Spinal cord (tissue), 10 donors: ENCODE results near the gene SETD7. TPM values are rescaled to one million over a fixed set of nuclear protein-coding genes. Genes with fewer than 3 reads are reported as not detected.

ENCODE experiments used
- DNase-seq, 6 donors: peaks; one replicate each; pipeline versions ENCODE4 v3.0.0 to v3.0.0-alpha.2; 2013 to 2015; ENCODE audit warnings: low spot score in 6 of 6, low read depth in 4 of 6
- H3K27ac ChIP-seq: one replicate; pipeline ENCODE4 v1.5.1; 2013; ENCODE audit warnings: low read depth, low read length, control low read depth
- H3K27me3 ChIP-seq: one replicate; pipeline ENCODE4 v1.6.1; 2013; ENCODE audit warnings: low read length; ENCODE audit not compliant: control insufficient read depth, insufficient read depth
- H3K36me3 ChIP-seq: one replicate; pipeline ENCODE4 v1.6.1; 2013; ENCODE audit warnings: low read length; ENCODE audit not compliant: control insufficient read depth, insufficient read depth
- H3K4me1 ChIP-seq: one replicate; pipeline ENCODE4 v1.6.1; 2013; ENCODE audit warnings: low read length; ENCODE audit not compliant: control insufficient read depth, insufficient read depth
- H3K4me3 ChIP-seq: one replicate; pipeline ENCODE4 v1.5.1; 2013; ENCODE audit warnings: low read depth, low read length, control low read depth
- H3K9me3 ChIP-seq: one replicate; pipeline ENCODE4 v1.6.1; 2013; ENCODE audit warnings: low read length; ENCODE audit not compliant: control insufficient read depth, insufficient read depth
- WGBS: methylation state at CpG from one replicate; pipeline ENCODE4 v1.1.5; 2013; ENCODE audit warnings: missing lambda C conversion rate; ENCODE audit not compliant: insufficient coverage; 5-methylcytosine and 5-hydroxymethylcytosine counted together
- long read RNA-seq, 4 donors: transcript quantifications; one replicate each; lab custom pipeline, GENCODE V29; 2026
- polyA plus RNA-seq, 2 donors: library from polyadenylated mRNA; unstranded; fragments of 120-200 nt; gene quantifications; one replicate each; pipeline ENCODE4 v1.2.1, GENCODE V29; 2013; ENCODE audit not compliant: insufficient read length in 2 of 2
- total RNA-seq, 2 donors: library from RNA; depleted of rRNA in 1 of 2; stranded (reverse); fragments of 120-200 nt in 1 of 2; fragments of >200 nt in 1 of 2; gene quantifications; one replicate each; pipeline versions ENCODE4 v1.2.3 to v1.2.4, GENCODE V29; 2013 to 2014
- donor health status: healthy.

SETD7 gene
- total RNA-seq (10 to 100 TPM; 33.6 to 41.0 TPM), polyA plus RNA-seq (10 to 100 TPM; 13.2 to 15.7 TPM)
- long read RNA-seq, donor 1, full-length matches to known transcripts, result 4 of 4 reads
- long read RNA-seq, donor 1, partial matches to known transcripts, result 0 of 4 reads
- long read RNA-seq, donor 1, other reads (novel, unspliced or antisense), result 0 of 4 reads
- long read RNA-seq, donor 2, full-length matches to known transcripts, result 3 of 3 reads
- long read RNA-seq, donor 2, partial matches to known transcripts, result 0 of 3 reads
- long read RNA-seq, donor 2, other reads (novel, unspliced or antisense), result 0 of 3 reads
- long read RNA-seq, donor 3, full-length matches to known transcripts, result 2 of 2 reads
- long read RNA-seq, donor 3, partial matches to known transcripts, result 0 of 2 reads
- long read RNA-seq, donor 3, other reads (novel, unspliced or antisense), result 0 of 2 reads
- long read RNA-seq, donor 4, full-length matches to known transcripts, result 6 of 6 reads
- long read RNA-seq, donor 4, partial matches to known transcripts, result 0 of 6 reads
- long read RNA-seq, donor 4, other reads (novel, unspliced or antisense), result 0 of 6 reads

- Histone ChIP-seq H3K27ac (peak within 1 kb of the TSS; percentile 93), H3K9me3 (no peaks in the 10 kb centered on the region), H3K27me3 (peaks cover 27% of the 10 kb centered on the region), H3K36me3 (no peaks in the 10 kb centered on the region), H3K4me3 (peak within 1 kb of the TSS; percentile 94), H3K4me1 (peaks cover 17% of the 10 kb centered on the region)
- under 1% methylated on average over 54 of the region's 61 CpGs for WGBS
- peak in 5 of 6 donors; percentile 44 to 92 (median 66) for DNase-seq
Measured at GRCh38 chr4:139556071-139556723, at the start of gene SETD7. TSS of gene SETD7 (minus strand) at chr4:139556219. CDS start at chr4:139556137, 82 bp downstream.

GRCh38 chr4:139605516-139605915 lies 49.5 kb upstream of the SETD7 start:
- H3K4me1 ChIP-seq, result no peaks in the 10 kb centered on the region
- H3K4me3 ChIP-seq, result no peak overlapping the region
- no peak overlapping the region for H3K27ac ChIP-seq
- WGBS, result 93% methylated on average over 3 of the region's 3 CpGs
- H3K27me3 ChIP-seq, result no peaks in the 10 kb centered on the region
- DNase-seq, result no peak
- no peaks in the 10 kb centered on the region for H3K9me3 ChIP-seq
- no peaks in the 10 kb centered on the region for H3K36me3 ChIP-seq

- no peak overlapping the region for H3K27ac ChIP-seq
- H3K36me3 ChIP-seq, result no peaks in the 10 kb centered on the region
- WGBS, result 58% methylated on average over 2 of the region's 3 CpGs
- H3K27me3 ChIP-seq, result no peaks in the 10 kb centered on the region
- no peaks in the 10 kb centered on the region for H3K4me1 ChIP-seq
- H3K4me3 ChIP-seq, result no peak overlapping the region
- DNase-seq, result peak in 5 of 6 donors; percentile 45 to 87 (median 50)
- H3K9me3 ChIP-seq, result no peaks in the 10 kb centered on the region
Measured at GRCh38 chr4:139603576-139604410, 47.8 kb upstream of the SETD7 start.

- H3K36me3 ChIP-seq, result no peaks in the 10 kb centered on the region
- 53% methylated on average over 4 of the region's 6 CpGs for whole genome bisulfite sequencing
- no peaks in the 10 kb centered on the region for H3K4me1 ChIP-seq
- no peaks in the 10 kb centered on the region for H3K9me3 ChIP-seq
- H3K27ac ChIP-seq, result no peak overlapping the region
- no peaks in the 10 kb centered on the region for H3K27me3 ChIP-seq
- no peak overlapping the region for H3K4me3 ChIP-seq
- DNase-seq, result peak in 2 of 6 donors; percentile 36 to 75
Measured at GRCh38 chr4:139602776-139603360, 46.8 kb upstream of the SETD7 start.

- Histone ChIP-seq H3K9me3 (no peaks in the 10 kb centered on the region), H3K27me3 (peaks cover 2% of the 10 kb centered on the region), H3K4me1 (no peaks in the 10 kb centered on the region), H3K36me3 (no peaks in the 10 kb centered on the region), H3K4me3 (no peak overlapping the region), H3K27ac (no peak overlapping the region)
- 100% methylated on average over 2 of the region's 4 CpGs for WGBS
- DNase-seq, result no peak
Measured at GRCh38 chr4:139600662-139601061, 44.6 kb upstream of the SETD7 start.

- Histone ChIP-seq H3K27me3 (peaks cover 2% of the 10 kb centered on the region), H3K36me3 (no peaks in the 10 kb centered on the region), H3K9me3 (no peaks in the 10 kb centered on the region), H3K4me1 (no peaks in the 10 kb centered on the region), H3K4me3 (no peak overlapping the region), H3K27ac (no peak overlapping the region)
- DNase-seq, result no peak
- 67% methylated on average over 3 of the region's 6 CpGs for WGBS
Measured at GRCh38 chr4:139599594-139600374, 43.8 kb upstream of the SETD7 start.

- Histone ChIP-seq H3K36me3 (no peaks in the 10 kb centered on the region), H3K9me3 (no peaks in the 10 kb centered on the region), H3K27me3 (peaks cover 2% of the 10 kb centered on the region), H3K4me1 (no peaks in the 10 kb centered on the region), H3K27ac (no peak overlapping the region), H3K4me3 (no peak overlapping the region)
- no peak for DNase-seq
- WGBS, result no CpG with 5 or more reads among the region's 3 CpGs
Measured at GRCh38 chr4:139599076-139599475, 43.1 kb upstream of the SETD7 start.

- Histone ChIP-seq H3K4me3 (no peak overlapping the region), H3K4me1 (no peaks in the 10 kb centered on the region), H3K27me3 (peaks cover 2% of the 10 kb centered on the region), H3K27ac (no peak overlapping the region), H3K9me3 (no peaks in the 10 kb centered on the region), H3K36me3 (no peaks in the 10 kb centered on the region)
- no CpG with 5 or more reads among the region's 4 CpGs for WGBS
- no peak for DNase-seq
Measured at GRCh38 chr4:139596684-139597279, 40.8 kb upstream of the SETD7 start.
